IMR-90 (cell line): Measurements from ENCODE around the gene LPO. TPM values are rescaled to one million over a fixed set of nuclear protein-coding genes. Genes with fewer than 3 reads are reported as not detected.

ENCODE experiments used
- ATAC-seq: fragments of 200-7000 bp; cut with Tn5 transposase; 2 replicates; pipeline ENCODE4 v1.9.1; 2020; ENCODE audit warnings: low read depth, mild to moderate bottlenecking, moderate library complexity
- BruUV-seq: library from RNA; stranded (reverse); fragments of 400-500 nt; replicated peaks from 2 replicates; lab custom pipeline; 2021; lab: Mats Ljungman, UMichigan
- CTCF ChIA-PET: fragments of 300-600 bp; formaldehyde crosslinking; extraction: SDS; loops from one replicate; lab custom pipeline; 2021; ENCODE audit warnings: antibody characterized with exemption; lab: Yijun Ruan, JAX
- POLR2A ChIA-PET: fragments of 300-600 bp; sonication (Branson Sonifier 250); formaldehyde crosslinking; loops from one replicate; lab custom pipeline; 2022; ENCODE audit warnings: antibody characterized with exemption; ENCODE audit not compliant: unreplicated experiment; lab: Charles Lee
- DNase-seq: peaks from one replicate; pipeline ENCODE4 v3.0.0; 2013
- H2AFZ ChIP-seq: replicated peaks from 2 replicates; pipeline ENCODE3; 2013; ENCODE audit warnings: low read length, mild to moderate bottlenecking; ENCODE audit not compliant: poor library complexity
- H2AK5ac ChIP-seq: 2 replicates; pipeline ENCODE4 v1.6.1; 2013; ENCODE audit warnings: low read depth, low read length, inconsistent platforms
- H2AK9ac ChIP-seq: replicated peaks from 2 replicates; pipeline ENCODE3; 2013; ENCODE audit warnings: mild to moderate bottlenecking, low read depth, low read length, moderate library complexity; ENCODE audit not compliant: poor library complexity
- H2BK120ac ChIP-seq: 2 replicates; pipeline ENCODE4 v1.6.1; 2013; ENCODE audit warnings: low read depth, low read length, inconsistent platforms
- H2BK15ac ChIP-seq: 3 replicates; pipeline ENCODE4 v1.6.1; 2013; ENCODE audit warnings: low read depth, low read length, inconsistent platforms
- H2BK20ac ChIP-seq: 2 replicates; pipeline ENCODE4 v1.6.1; 2013; ENCODE audit warnings: low read depth, mild to moderate bottlenecking, inconsistent platforms, low read length, moderate library complexity
- H2BK5ac ChIP-seq: 2 replicates; pipeline ENCODE4 v1.6.1; 2013; ENCODE audit warnings: mild to moderate bottlenecking, low read depth, low read length, inconsistent platforms; ENCODE audit not compliant: poor library complexity, severe bottlenecking
- H3K14ac ChIP-seq: replicated peaks from 2 replicates; pipeline ENCODE4 v1.6.1; 2013; ENCODE audit warnings: low read depth, low read length, inconsistent platforms
- H3K18ac ChIP-seq: 2 replicates; pipeline ENCODE4 v1.6.1; 2013; ENCODE audit warnings: low read depth, low read length, control low read depth
- H3K23ac ChIP-seq: 2 replicates; pipeline ENCODE4 v1.6.1; 2013; ENCODE audit warnings: low read depth, low read length, inconsistent platforms
- H3K27ac ChIP-seq: 2 replicates; pipeline ENCODE4 v1.5.1; 2013; ENCODE audit warnings: mild to moderate bottlenecking, control low read depth, low read length; ENCODE audit not compliant: insufficient read depth
- H3K27me3 ChIP-seq: 2 replicates; pipeline ENCODE4 v1.6.1; 2013; ENCODE audit warnings: low read length; ENCODE audit not compliant: control insufficient read depth, insufficient read depth
- H3K36me3 ChIP-seq: 2 replicates; pipeline ENCODE4 v1.6.1; 2013; ENCODE audit warnings: low read length, mixed read lengths; ENCODE audit not compliant: control insufficient read depth, insufficient read depth
- H3K4ac ChIP-seq: 2 replicates; pipeline ENCODE4 v1.6.1; 2013; ENCODE audit warnings: low read depth, low read length, inconsistent platforms
- H3K4me1 ChIP-seq: 2 replicates; pipeline ENCODE4 v1.6.1; 2013; ENCODE audit warnings: low read length, mixed read lengths; ENCODE audit not compliant: control insufficient read depth, insufficient read depth
- H3K4me2 ChIP-seq: 2 replicates; pipeline ENCODE4 v1.6.1; 2013; ENCODE audit warnings: low read depth, mild to moderate bottlenecking, control low read depth, low read length, moderate library complexity
- H3K4me3 ChIP-seq: 2 replicates; pipeline ENCODE4 v1.5.1; 2013; ENCODE audit warnings: low read depth, mild to moderate bottlenecking, control low read depth, low read length, moderate library complexity; ENCODE audit not compliant: insufficient read depth
- H3K56ac ChIP-seq: 2 replicates; pipeline ENCODE4 v1.6.1; 2013; ENCODE audit warnings: low read length, inconsistent platforms; ENCODE audit not compliant: insufficient read depth; ENCODE audit errors: extremely low read depth
- H3K79me1 ChIP-seq, 2 experiments: 2 replicates each; pipeline ENCODE4 v1.6.1; 2013; ENCODE audit warnings: low read length in 2 of 2, inconsistent platforms in 1 of 2, low read depth in 1 of 2
- H3K9ac ChIP-seq: 2 replicates; pipeline ENCODE4 v1.6.1; 2013; ENCODE audit warnings: low read depth, low read length, control low read depth
- H3K9me1 ChIP-seq: 2 replicates; pipeline ENCODE4 v1.6.1; 2013; ENCODE audit warnings: low read length, inconsistent platforms; ENCODE audit not compliant: insufficient read depth
- H3K9me3 ChIP-seq: 2 replicates; pipeline ENCODE4 v1.6.1; 2013; ENCODE audit warnings: low read length; ENCODE audit not compliant: control insufficient read depth, insufficient read depth
- H4K20me1 ChIP-seq: 2 replicates; pipeline ENCODE4 v1.6.1; 2013; ENCODE audit warnings: low read length, inconsistent platforms; ENCODE audit not compliant: insufficient read depth
- H4K5ac ChIP-seq: 2 replicates; pipeline ENCODE4 v1.6.1; 2013; ENCODE audit warnings: mild to moderate bottlenecking, low read depth, low read length, control low read depth
- H4K8ac ChIP-seq, 2 experiments: 2 replicates each; pipeline ENCODE4 v1.6.1; 2013; ENCODE audit warnings: low read depth in 2 of 2, low read length in 2 of 2, control low read depth in 1 of 2, inconsistent platforms in 1 of 2
- H4K91ac ChIP-seq: 2 replicates; pipeline ENCODE4 v1.6.1; 2013; ENCODE audit warnings: low read depth, low read length, inconsistent platforms; ENCODE audit not compliant: insufficient read depth
- BHLHE40 ChIP-seq: fragments of 150-350 bp; IDR thresholded peaks from 2 replicates; pipeline ENCODE4 v1.6.1; 2016; ENCODE audit warnings: mild to moderate bottlenecking, low read depth, low read length
- CEBPB ChIP-seq: IDR thresholded peaks from 2 replicates; pipeline ENCODE4 v1.6.1; 2012; ENCODE audit warnings: low read depth, low read length, improper control_type of control experiment
- CHD1 ChIP-seq: IDR thresholded peaks from 2 replicates; pipeline ENCODE4 v1.6.1; 2012; ENCODE audit warnings: low read depth, low read length, improper control_type of control experiment
- FOS ChIP-seq: fragments of 150-350 bp; IDR thresholded peaks from 2 replicates; pipeline ENCODE4 v1.6.1; 2016; ENCODE audit warnings: low read depth, low read length
- MAFK ChIP-seq: IDR thresholded peaks from 2 replicates; pipeline ENCODE4 v1.6.1; 2012; ENCODE audit warnings: low read depth, low read length, improper control_type of control experiment
- MAZ ChIP-seq: IDR thresholded peaks from 2 replicates; pipeline ENCODE4 v1.6.1; 2012; ENCODE audit warnings: low read depth, mild to moderate bottlenecking, low read length, improper control_type of control experiment, moderate library complexity, borderline replicate concordance
- MXI1 ChIP-seq: IDR thresholded peaks from 2 replicates; pipeline ENCODE4 v1.6.1; 2012; ENCODE audit warnings: low read depth, mild to moderate bottlenecking, low read length, moderate library complexity, borderline replicate concordance
- NFE2L2 ChIP-seq: fragments of 150-350 bp; IDR thresholded peaks from 2 replicates; pipeline ENCODE4 v1.6.1; 2016; ENCODE audit warnings: low read depth, mild to moderate bottlenecking, low read length
- POLR2A ChIP-seq: IDR thresholded peaks from 2 replicates; pipeline ENCODE4 v1.6.1; 2012; ENCODE audit warnings: mild to moderate bottlenecking, low read depth, low read length
- RAD21 ChIP-seq: IDR thresholded peaks from 2 replicates; pipeline ENCODE4 v1.6.1; 2012; ENCODE audit warnings: low read length, improper control_type of control experiment
- RCOR1 ChIP-seq: IDR thresholded peaks from 2 replicates; pipeline ENCODE4 v1.6.1; 2012; ENCODE audit warnings: mild to moderate bottlenecking, low read length, improper control_type of control experiment; ENCODE audit not compliant: insufficient replicate concordance
- RFX5 ChIP-seq: IDR thresholded peaks from 2 replicates; pipeline ENCODE4 v1.8.0; 2012; ENCODE audit warnings: low read depth, mild to moderate bottlenecking, low read length, moderate library complexity
- SMC3 ChIP-seq: fragments of 150-350 bp; IDR thresholded peaks from 2 replicates; pipeline ENCODE4 v1.6.1; 2016; ENCODE audit warnings: low read depth, mild to moderate bottlenecking, antibody characterized with exemption, low read length, moderate library complexity
- USF2 ChIP-seq: fragments of 150-350 bp; IDR thresholded peaks from 2 replicates; pipeline ENCODE4 v1.6.1; 2017; ENCODE audit warnings: mild to moderate bottlenecking, antibody characterized with exemption, low read length, low read depth
- WGBS, 2 experiments: methylation state at CpG; one replicate each; pipeline versions ENCODE4 v1.1.5 to v1.1.7; 2013; ENCODE audit warnings: missing lambda C conversion rate in 2 of 2; ENCODE audit not compliant: insufficient read length in 1 of 2; ENCODE audit errors: extremely low coverage in 2 of 2; 5-methylcytosine and 5-hydroxymethylcytosine counted together
- dilution Hi-C: fragments of 300-500 bp; cut with HindIII; formaldehyde crosslinking; loops from one replicate; pipeline ENCODE4 v1.14.3; 2018; ENCODE audit warnings: low sequenced_read_pairs; ENCODE audit not compliant: unreplicated experiment
- in situ Hi-C: fragments of 300-500 bp; cut with MboI; formaldehyde crosslinking; loops from 3 replicates; pipeline ENCODE4 v1.14.3; 2019; ENCODE audit warnings: low sequenced_read_pairs, inconsistent platforms, mixed read lengths
- intact Hi-C: fragments of 100-400 bp; cut with micrococcal nuclease; formaldehyde crosslinking; loops from 2 replicates; pipeline ENCODE4 v1.10.0; 2022
- polyA plus RNA-seq, 3 experiments: library from polyadenylated mRNA; depleted of rRNA; stranded (reverse); fragments of >200 nt; gene quantifications; 2 replicates each; pipeline ENCODE4 v1.2.3, GENCODE V29; 2012; ENCODE audit warnings: low replicate concordance in 1 of 3
- total RNA-seq: library from RNA; depleted of rRNA; stranded (reverse); fragments of >200 nt; gene quantifications from 2 replicates; pipeline ENCODE4 v1.2.3, GENCODE V29; 2012
- TF ChIP-seq, protein P1 (sequence below): fragments of 150-350 bp; IDR thresholded peaks from 2 replicates; pipeline ENCODE4 v1.6.1; 2016; ENCODE audit warnings: low read depth, mild to moderate bottlenecking, low read length, moderate library complexity, borderline replicate concordance
- TF ChIP-seq, protein P2 (sequence below): conservative IDR thresholded peaks from 2 replicates; pipeline ENCODE4 v1.5.1; 2012; ENCODE audit warnings: mild to moderate bottlenecking, low read depth, low read length, improper control_type of control experiment

LPO gene
- total and polyA plus RNA-seq, 2 of the 4 experiments (the other 2 are of a cell fraction): not detected

DNA sequence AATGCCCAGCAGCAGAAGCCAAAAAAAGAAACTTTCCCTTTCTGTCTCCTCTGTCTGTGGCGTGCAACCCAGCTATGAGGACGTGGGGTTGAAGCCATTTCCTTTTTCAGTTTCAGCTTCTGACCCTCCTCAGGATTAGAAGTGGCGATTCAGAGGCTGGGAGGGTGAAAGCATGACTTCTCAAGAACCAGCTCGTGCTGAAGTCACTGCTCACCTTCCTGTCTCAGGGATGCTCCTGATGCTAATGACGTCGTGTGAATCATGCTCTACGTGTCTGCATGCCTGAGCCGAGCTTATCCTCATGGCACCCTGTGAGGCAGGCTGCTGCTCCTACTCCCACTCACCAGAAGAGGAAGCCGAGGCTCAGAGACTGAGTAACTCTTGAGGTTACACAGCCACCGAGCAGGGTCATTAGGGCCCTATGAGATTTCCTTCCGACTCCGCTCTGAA lies 5.7 kb upstream of the LPO start:
- 23% methylated on average over 6 of the region's 12 CpGs; no CpG with 5 or more reads in 1 of the 2 experiments for WGBS, 2 experiments
- Histone ChIP-seq H4K20me1 (no peaks in the 10 kb centered on the region), H2BK20ac (no peak overlapping the region), H3K79me1 (no peaks in the 10 kb centered on the region), H4K5ac (no peak overlapping the region), H3K4ac (no peak overlapping the region), H3K56ac (no peak overlapping the region), H2AK5ac (no peak overlapping the region), H3K36me3 (no peaks in the 10 kb centered on the region), H2BK120ac (no peak overlapping the region), H2AFZ (peak overlapping the region; percentile 36), H3K9ac (no peak overlapping the region), H3K18ac (no peak overlapping the region), H4K8ac (no peak overlapping the region), H3K9me3 (no peaks in the 10 kb centered on the region), H3K4me1 (no peaks in the 10 kb centered on the region), H3K14ac (no peak overlapping the region), H3K9me1 (no peaks in the 10 kb centered on the region), H2BK5ac (no peak overlapping the region), H3K27ac (no peak overlapping the region), H2AK9ac (no peak overlapping the region), H2BK15ac (no peak overlapping the region), H3K23ac (no peak overlapping the region), H4K91ac (no peak overlapping the region; the same call in 1 of the 2 replicates), H3K4me2 (0 out of 2 replicates have a peak overlapping the region, but pooled peaks have one; percentile 3), H3K27me3 (peaks cover 14% of the 10 kb centered on the region), H3K4me3 (no peak overlapping the region)
- in situ Hi-C loops: no loop called here
- CTCF ChIA-PET: interaction anchor here (0.8 kb wide), 1 partner anchor 17 kb away, joined by 3 read pairs; no protein-coding TSS in a partner anchor
- intact Hi-C loops: no loop called here
- POLR2A ChIA-PET: no interaction called here
- dilution Hi-C loops: no loop called here
- peak; percentile 97 for DNase-seq
- TF ChIP-seq SMC3 (0 out of 2 replicates have a peak, but pooled peaks have one; percentile 2), MXI1 (no peak), CHD1 (no peak), USF2 (no peak), POLR2A (no peak), CEBPB (no peak), NFE2L2 (no peak), MAFK (no peak), RAD21 (peak; percentile 18; the same call in 1 of the 2 replicates), RCOR1 (no peak), FOS (0 out of 2 replicates have a peak, but pooled peaks have one; percentile 20), BHLHE40 (peak; percentile 63), MAZ (no peak), RFX5 (no peak)
- TF ChIP-seq, protein P1, sequence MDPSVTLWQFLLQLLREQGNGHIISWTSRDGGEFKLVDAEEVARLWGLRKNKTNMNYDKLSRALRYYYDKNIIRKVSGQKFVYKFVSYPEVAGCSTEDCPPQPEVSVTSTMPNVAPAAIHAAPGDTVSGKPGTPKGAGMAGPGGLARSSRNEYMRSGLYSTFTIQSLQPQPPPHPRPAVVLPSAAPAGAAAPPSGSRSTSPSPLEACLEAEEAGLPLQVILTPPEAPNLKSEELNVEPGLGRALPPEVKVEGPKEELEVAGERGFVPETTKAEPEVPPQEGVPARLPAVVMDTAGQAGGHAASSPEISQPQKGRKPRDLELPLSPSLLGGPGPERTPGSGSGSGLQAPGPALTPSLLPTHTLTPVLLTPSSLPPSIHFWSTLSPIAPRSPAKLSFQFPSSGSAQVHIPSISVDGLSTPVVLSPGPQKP: no peak
- TF ChIP-seq, protein P2, sequence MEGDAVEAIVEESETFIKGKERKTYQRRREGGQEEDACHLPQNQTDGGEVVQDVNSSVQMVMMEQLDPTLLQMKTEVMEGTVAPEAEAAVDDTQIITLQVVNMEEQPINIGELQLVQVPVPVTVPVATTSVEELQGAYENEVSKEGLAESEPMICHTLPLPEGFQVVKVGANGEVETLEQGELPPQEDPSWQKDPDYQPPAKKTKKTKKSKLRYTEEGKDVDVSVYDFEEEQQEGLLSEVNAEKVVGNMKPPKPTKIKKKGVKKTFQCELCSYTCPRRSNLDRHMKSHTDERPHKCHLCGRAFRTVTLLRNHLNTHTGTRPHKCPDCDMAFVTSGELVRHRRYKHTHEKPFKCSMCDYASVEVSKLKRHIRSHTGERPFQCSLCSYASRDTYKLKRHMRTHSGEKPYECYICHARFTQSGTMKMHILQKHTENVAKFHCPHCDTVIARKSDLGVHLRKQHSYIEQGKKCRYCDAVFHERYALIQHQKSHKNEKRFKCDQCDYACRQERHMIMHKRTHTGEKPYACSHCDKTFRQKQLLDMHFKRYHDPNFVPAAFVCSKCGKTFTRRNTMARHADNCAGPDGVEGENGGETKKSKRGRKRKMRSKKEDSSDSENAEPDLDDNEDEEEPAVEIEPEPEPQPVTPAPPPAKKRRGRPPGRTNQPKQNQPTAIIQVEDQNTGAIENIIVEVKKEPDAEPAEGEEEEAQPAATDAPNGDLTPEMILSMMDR: no peak
- BruUV-seq: no TSS peak
- no peak; the same call in 1 of the 2 replicates for ATAC-seq
